DND-41 (cell line): Measurements from ENCODE around the gene OR2B2.

Source experiments
- EZH2 ChIP-seq: IDR thresholded peaks from 3 replicates; pipeline ENCODE4 v1.6.1; 2012; ENCODE audit warnings: borderline replicate concordance, low read depth, mild to moderate bottlenecking, moderate library complexity, low read length, inconsistent platforms; ENCODE audit not compliant: severe bottlenecking
- TF ChIP-seq, protein P1 (sequence below): IDR thresholded peaks from 2 replicates; pipeline ENCODE4 v1.5.1; 2012; ENCODE audit warnings: borderline replicate concordance, low read length, moderate library complexity, mild to moderate bottlenecking; ENCODE audit not compliant: poor library complexity, severe bottlenecking; ENCODE audit errors: extremely low read depth

DNA sequence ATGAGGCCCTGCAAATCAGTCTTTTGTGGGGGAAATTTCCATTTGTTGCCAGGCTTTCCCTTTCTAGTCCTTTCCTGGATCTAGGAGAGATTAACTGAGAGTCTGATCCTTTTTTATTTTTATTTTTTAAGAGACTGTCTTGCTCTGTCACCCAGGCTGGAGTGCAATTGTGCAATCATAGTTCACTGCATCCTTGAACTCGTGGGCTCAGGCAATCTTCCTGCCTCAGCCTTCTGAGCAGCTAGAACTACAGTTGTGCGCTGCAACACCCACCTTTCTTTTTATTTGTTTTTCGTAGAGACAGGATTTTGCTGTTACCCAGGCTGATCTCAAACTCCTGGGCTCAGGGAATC lies 22.9 kb downstream of the OR2B2 start:
- TF ChIP-seq, protein P1, sequence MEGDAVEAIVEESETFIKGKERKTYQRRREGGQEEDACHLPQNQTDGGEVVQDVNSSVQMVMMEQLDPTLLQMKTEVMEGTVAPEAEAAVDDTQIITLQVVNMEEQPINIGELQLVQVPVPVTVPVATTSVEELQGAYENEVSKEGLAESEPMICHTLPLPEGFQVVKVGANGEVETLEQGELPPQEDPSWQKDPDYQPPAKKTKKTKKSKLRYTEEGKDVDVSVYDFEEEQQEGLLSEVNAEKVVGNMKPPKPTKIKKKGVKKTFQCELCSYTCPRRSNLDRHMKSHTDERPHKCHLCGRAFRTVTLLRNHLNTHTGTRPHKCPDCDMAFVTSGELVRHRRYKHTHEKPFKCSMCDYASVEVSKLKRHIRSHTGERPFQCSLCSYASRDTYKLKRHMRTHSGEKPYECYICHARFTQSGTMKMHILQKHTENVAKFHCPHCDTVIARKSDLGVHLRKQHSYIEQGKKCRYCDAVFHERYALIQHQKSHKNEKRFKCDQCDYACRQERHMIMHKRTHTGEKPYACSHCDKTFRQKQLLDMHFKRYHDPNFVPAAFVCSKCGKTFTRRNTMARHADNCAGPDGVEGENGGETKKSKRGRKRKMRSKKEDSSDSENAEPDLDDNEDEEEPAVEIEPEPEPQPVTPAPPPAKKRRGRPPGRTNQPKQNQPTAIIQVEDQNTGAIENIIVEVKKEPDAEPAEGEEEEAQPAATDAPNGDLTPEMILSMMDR, result no peak
- no peak for TF ChIP-seq EZH2
